Fibroblast of gingiva (primary cell): Measurements from ENCODE around the gene MISP.
A peak's percentile ranks its signal among the peaks of the same experiment; 100 is the strongest.

Experiments
- DNase-seq: peaks from one replicate; pipeline ENCODE4 v3.0.0-alpha.2; 2011; ENCODE audit warnings: low read depth

The MISP gene

DNA sequence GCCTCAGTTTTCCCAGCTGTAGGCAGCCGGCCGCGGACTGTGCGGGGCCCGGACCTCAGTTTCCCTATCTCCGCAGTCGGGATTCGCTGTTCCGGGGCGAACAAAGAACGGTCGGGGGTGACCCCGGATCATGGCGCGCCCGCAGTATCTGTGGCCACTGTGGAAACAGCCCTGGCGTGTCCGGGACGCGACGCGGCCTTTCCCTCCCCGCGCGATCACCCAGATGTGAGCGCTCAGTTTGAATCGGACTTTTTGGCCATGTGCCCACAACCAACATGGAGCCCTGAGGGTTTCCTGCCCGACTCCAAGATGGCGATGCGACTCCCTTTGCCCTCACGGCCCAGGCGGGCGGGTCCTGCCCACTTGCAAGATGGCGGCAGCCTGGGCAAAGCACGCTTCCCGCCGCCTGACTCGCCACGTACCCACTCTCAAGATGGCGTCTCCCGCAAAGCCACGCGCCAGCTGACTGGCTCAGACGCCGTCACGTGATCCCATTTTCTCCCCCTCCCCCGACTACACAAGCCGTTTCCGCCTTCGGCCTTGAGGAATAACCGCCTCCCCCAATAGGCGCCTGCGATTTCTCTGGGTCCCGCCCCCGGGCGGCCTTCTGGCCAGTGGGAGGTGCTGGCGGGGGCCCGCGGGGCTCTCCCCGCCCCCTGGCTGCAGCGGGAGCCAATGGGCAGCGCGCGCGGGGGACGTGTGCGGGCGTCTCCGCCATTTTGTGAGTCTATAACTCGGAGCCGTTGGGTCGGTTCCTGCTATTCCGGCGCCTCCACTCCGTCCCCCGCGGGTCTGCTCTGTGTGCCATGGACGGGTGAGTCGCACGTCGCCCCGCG lies 46.0 kb downstream of the MISP start, which contains the start of gene PTBP1:
PTBP1 (plus strand) TSS at position 761 of the 836 bp plus-strand sequence; CDS start at position 807, 46 bp downstream.
- DNase-seq = peak; percentile 100

DNA sequence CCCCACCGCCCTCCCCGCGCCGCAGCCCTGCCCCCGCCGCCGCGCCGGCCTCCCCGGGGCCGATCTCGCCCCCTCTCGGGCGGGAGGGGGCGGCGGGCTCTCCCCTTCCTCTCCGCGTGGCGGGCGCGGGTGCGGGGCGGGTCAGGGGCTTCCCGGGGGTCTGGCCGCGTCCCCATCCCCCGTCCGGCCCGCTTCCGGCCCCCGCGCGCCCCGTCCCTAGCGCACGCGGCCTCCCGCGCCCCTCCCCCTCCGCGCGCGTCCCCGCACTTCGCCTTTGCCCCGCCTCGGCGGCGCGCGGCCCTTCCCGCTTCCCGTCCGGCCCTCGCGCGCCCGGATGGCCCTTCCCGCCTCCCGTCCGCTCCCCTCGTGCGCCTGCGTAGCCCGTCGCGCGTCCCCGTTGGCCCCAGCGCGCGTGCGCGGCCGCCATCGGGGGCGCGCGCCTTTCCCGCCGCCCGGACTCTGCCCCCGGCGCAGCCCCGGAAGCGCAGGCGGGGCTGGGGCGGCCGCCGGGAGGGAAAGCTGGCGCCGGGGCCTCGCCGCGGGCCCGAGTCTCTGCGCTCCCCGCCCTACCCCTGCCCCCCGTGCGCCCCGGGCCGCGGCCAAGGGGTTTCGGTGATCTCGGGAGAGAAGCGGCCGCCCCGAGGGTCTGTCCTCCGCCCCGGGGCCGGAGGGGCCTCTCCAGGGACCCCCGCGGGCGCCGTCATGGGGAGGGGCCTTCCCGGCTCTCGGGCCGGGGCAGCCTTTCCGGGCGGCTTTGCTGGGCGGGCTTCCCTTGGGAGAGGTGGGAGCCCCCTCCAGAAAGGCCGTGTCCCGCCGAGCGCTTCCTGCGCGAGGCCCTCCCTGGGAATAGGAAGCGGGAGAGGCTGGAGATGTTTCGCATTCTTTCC lies 46.9 kb downstream of the MISP start:
- DNase-seq = peak; percentile 92

DNA sequence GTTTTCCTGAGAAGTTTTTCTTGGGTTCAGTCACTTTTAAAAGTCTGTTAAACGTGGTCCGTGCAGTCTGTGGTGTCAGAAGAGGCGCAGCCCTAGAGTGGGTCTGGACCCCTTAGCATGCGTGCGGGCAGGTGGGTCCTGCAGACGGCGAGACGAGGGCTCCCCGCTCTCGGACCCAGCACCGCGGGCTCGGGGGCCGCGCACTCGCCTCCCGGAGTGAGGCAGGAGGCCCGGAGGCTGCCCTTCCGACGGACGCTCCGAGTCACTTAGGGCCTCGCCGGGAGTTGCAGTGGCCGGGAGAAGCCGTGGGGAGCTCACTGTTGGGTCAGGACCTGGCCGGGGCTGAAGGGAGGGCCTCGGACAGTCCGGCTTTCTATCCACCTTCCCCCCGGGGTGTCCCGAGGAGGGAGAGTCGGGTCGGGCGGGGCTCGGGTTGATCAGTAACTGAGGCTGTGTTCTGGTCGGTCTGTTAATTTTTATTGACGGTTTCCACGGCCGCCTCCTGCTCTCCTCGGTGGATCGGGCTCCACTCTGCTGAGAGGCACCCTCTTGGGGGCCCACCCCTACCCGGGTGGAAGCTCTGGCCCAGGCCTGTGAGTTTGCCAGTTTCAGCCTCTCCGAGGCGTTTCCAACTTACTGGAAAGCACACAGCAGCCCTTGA lies 47.6 kb downstream of the MISP start:
- DNase-seq = no peak

DNA sequence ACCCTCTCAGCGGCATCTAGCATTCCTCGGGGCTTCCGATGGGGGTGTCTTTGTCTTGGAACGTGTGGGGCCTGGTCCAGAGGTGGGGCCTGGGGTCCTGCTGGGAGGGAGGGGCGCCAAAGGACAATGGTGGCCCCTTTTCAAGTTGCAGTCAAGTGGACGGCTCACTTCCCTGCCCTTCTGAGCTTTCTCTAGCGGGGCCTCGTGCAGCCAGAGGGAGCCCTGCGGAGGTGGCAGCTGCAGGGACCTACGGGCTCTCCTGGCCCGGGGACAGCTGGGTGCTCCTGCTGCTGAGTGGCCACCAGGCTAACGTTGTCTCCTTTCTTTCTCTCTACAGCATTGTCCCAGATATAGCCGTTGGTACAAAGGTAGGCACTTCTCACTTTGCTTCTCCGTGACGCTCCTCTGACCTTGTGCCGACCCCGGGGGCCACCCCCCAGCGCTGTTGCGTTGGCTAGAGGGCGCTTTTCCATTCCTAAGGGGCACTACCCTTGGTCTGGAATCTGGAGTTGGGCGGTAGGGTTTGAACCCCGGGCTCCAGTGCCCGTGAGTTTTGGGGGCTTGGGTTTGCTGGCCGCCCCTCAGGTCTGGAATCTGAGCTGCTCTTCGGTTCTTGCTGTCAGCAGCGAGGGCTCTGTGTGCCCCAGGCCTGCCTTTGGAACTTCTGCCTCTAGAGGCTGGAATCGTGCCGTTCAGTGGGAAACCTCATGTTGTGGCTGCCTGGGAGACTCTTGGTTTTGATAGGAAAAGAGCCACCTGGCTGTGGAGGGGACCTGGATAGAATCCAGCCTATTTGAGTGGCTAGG lies 48.4 kb downstream of the MISP start:
- DNase-seq = no peak

DNA sequence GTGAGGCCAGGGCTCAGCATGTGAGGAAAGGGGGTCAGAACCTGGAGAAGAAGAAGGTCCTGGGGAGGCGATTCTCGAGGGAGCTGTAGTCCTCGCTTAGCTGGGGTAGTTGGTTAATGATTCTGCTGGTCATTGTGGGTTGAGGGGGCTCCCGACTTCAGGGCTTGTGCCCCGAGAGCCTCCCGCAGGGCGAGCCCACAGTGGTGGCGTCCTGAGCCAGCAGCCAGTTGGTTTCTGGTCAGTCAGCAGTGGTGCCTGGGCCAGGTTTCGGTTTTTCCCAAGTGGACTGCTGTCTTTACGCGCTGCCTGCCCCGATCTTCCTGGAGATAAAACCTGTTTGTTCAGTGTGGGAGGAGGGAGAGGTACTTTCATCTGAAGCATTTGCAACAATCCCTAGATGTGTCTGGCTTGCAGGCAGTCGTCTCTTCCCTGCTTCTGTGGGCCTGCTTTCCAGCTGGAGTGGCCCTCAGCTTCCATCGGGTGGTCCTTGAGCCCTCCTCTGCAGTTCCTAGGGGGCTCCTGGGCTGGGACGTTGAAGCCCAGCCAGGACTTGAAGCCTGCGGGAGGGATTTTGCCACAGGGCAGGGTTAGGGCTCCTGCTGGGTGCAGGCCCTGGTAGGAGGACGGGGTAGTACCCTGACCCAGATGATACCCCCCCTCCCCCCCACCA lies 49.6 kb downstream of the MISP start:
- no peak for DNase-seq

DNA sequence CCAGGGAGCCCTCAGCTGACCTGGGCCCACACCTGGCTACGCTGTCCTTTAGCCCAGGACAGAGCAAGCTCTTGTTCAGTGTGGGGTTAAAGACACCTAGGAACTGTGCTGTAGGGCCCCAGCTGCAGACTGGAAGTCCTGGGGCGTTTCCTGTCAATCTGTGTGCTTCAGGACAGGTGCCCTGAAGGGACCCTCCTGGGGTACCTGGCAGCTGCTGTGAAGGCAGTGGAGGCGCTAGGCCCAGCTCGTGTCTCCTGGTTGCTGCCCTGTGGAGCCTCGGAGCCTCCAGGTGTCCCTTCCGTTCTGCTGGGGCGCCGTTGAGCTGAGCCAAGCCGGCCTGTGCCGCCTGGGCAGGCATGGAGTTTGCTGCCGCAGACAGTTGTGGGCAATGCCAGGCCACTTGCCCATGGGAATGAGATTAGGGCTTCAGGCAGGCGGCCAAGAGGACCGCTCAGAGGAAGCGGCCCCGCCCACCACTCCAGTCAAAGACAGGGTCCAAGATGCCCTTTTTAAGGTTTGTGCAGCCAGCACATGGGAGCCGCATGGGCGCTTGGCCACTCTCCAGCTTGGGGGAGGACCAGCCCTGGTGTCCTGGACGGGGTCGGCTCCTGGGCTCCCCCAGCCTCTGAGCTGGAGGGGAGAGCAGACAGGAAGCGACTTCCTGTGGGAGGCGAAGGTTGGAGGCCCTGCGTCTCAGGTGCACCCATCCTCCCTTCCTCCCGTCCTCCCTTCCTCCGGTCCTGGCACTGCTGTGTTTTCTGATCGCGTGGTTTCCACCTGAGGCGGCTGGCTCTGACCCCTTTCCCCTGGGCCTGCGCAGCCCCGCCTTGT lies 50.3 kb downstream of the MISP start:
- DNase-seq = peak; percentile 62

GRCh38 chr19:801861-802497 lies 51.1 kb downstream of the MISP start:
- no peak for DNase-seq

GRCh38 chr19:802498-803098 lies 51.7 kb downstream of the MISP start:
- peak; percentile 57 for DNase-seq

DNA sequence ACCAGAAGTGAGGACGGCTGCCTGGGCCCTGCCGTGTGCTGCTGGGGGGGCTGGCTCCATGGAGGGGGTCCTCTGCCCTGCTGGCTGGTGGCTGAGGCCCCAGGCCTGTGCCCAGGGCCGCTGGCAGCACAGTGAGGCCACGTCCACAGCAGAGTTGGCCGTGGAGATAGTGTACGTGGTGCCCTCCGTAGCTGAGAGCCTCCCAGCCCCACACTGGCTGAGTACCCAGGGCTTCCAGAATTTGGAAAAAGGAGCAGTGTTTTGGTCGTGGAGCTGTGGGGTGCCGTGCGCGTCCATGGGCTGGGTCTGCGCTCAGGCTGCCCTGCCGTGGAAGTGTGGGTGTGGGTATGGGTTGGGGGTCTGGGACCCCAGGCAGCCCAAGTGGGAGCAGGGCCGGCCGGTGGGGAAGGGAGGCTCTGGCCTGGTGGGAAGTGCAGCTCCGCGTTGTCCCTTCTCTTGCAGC lies 52.2 kb downstream of the MISP start:
- no peak for DNase-seq

DNA sequence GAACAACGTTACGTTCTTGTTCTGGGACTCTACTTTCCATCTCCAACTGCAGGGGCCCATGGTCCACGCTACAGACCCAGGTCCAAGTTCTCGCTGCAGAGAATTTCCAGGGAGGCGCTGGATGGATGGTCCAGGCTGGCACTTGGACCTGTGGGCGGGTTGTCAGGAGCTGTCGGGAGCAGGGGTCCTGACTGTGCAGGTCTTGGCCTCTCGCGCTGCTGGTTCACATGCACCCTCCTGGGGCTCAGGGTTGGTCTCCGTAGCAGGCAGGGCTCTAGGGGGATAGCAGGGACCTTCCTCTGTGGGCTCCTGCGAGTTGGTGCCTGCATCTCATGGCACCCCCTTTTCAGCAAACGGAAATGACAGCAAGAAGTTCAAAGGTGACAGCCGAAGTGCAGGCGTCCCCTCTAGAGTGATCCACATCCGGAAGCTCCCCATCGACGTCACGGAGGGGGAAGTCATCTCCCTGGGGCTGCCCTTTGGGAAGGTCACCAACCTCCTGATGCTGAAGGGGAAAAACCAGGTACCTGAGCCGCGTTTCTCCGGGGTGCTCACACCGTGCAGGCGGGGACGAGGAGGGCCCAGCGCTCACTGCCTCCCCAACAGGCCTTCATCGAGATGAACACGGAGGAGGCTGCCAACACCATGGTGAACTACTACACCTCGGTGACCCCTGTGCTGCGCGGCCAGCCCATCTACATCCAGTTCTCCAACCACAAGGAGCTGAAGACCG lies 52.9 kb downstream of the MISP start:
- DNase-seq = no peak

GRCh38 chr19:804419-805165 lies 53.7 kb downstream of the MISP start:
- DNase-seq = no peak

GRCh38 chr19:805166-805551 lies 54.2 kb downstream of the MISP start:
- DNase-seq = no peak

- DNase-seq = no peak
Observed at GRCh38 chr19:805600-806550, 55.0 kb downstream of the MISP start.

DNA sequence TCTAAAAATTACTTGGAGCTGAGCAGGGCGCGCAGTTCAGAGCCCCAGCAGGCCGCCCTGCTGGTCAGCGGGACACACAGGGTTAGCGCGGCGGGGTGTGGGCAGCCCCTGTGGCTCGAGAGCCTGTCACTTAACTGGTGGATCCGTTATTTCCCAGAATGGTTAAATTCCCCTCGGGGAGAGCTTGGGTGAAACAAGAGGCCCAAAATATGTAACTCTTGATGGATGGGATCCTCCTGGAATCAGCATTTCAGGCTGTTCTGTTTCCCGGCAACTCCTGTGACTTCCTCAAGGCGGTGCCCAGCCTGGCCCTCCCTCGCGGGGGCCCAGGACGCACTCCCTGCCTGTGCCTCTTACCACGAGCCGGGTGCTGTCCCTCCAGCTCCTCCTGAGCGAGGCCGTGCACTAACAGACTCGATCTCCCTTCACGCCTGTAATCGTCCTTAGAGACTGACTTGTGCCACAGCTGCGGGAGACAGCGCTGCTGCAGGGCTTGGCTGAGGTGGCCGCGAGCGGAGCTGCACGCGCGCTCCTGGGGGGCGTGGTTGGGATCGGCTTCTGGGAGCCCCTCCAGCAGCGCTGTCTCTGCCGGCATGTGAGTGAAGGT lies 56.0 kb downstream of the MISP start:
- no peak for DNase-seq

DNA sequence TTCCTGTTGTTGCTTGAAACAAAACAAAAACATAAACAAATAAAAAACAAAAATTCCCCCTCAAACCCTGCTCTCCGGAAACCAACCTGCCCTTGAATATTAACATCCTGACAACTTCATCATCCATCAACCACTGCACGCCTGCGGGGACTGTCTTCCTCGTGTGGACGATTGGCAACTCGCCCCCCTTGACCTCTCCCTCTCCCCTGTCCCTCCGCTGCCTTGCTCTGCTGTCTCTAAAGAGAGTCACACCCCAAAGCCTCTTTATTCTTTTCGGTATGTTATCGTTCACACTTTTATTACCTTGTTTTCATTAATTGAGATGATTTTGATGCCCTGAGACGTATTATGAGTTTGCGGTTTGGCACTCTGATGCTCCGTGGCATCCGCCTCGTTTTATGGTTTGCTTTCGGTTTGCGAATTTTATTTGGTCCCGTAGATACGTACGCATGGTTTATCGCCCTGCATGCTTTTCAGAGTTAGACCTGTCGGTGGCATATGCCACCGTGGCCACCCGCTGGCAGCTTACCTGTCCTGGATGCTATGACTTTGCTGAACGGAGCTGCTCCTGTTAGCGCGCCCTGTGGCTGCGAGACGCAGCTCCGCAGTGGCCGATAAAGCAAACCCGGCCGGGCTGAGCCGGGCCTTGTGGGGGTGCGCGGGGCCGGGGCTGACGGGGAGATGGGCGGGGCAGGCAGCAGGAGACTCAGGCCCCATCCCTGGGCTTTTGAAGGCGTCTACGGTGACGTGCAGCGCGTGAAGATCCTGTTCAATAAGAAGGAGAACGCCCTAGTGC lies 56.9 kb downstream of the MISP start:
- no peak for DNase-seq
